Loucy (cell line): ENCODE data around the gene ALDH1A1.

Experiments used
- EZH2phosphoT487 ChIP-seq: fragments of 200-600 bp; IDR thresholded peaks from 2 replicates; pipeline ENCODE4 v1.6.1; 2018; ENCODE audit warnings: antibody characterized with exemption, mild to moderate bottlenecking, moderate library complexity, borderline replicate concordance
- TF ChIP-seq, protein P1 (sequence below): fragments of 200-600 bp; sonication (generic); conservative IDR thresholded peaks from 2 replicates; pipeline ENCODE4 v1.5.1; 2014; ENCODE audit warnings: mild to moderate bottlenecking, antibody characterized with exemption, low read length

DNA sequence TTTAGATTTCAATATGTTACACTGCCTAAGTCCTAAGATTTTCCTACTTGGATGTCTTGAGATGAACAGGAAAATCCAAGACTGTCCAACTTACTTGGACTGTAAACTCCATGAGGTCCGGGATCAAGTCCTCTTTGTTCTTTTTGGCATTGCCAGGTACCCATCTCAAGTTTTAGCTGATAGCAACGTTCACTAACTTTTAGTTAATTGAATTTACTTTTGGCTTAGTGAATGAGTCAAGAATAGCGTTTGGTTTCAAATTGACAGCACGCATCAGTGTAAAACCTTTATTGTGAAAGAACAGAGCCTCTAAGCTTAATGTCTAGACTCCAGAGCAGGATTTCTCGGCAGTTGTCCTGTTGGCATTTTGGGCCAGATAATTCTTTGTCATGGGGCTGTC, 37.2 kb downstream of the ALDH1A1 start:
- TF ChIP-seq, protein P1, sequence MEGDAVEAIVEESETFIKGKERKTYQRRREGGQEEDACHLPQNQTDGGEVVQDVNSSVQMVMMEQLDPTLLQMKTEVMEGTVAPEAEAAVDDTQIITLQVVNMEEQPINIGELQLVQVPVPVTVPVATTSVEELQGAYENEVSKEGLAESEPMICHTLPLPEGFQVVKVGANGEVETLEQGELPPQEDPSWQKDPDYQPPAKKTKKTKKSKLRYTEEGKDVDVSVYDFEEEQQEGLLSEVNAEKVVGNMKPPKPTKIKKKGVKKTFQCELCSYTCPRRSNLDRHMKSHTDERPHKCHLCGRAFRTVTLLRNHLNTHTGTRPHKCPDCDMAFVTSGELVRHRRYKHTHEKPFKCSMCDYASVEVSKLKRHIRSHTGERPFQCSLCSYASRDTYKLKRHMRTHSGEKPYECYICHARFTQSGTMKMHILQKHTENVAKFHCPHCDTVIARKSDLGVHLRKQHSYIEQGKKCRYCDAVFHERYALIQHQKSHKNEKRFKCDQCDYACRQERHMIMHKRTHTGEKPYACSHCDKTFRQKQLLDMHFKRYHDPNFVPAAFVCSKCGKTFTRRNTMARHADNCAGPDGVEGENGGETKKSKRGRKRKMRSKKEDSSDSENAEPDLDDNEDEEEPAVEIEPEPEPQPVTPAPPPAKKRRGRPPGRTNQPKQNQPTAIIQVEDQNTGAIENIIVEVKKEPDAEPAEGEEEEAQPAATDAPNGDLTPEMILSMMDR: no peak
- TF ChIP-seq EZH2phosphoT487: no peak
